PC-9 (cell line): ENCODE data around the gene ASTN2. TPM values are rescaled to one million over a fixed set of nuclear protein-coding genes. Genes with fewer than 3 reads are reported as not detected.

Source experiments
- BruUV-seq: library from RNA; stranded (reverse); fragments of 400-500 nt; replicated peaks from 2 replicates; lab custom pipeline; 2021; lab: Mats Ljungman, UMichigan
- CTCF ChIA-PET: fragments of 300-600 bp; sonication (Branson Sonifier 250); formaldehyde crosslinking; loops from one replicate; lab custom pipeline; 2022; ENCODE audit warnings: antibody characterized with exemption; lab: Charles Lee
- POLR2A ChIA-PET: fragments of 300-600 bp; sonication (Branson Sonifier 250); formaldehyde crosslinking; loops from one replicate; lab custom pipeline; 2022; ENCODE audit warnings: antibody characterized with exemption; ENCODE audit not compliant: unreplicated experiment; lab: Charles Lee
- DNase-seq, 2 experiments: peaks; one replicate each; pipeline versions ENCODE4 v3.0.0 to v3.0.0-alpha.2; 2015 to 2022; ENCODE audit warnings: mixed read lengths in 1 of 2
- H2AFZ ChIP-seq: fragments of 200-600 bp; sonication (generic); 2 replicates; pipeline ENCODE4 v1.8.1; 2017; ENCODE audit warnings: antibody characterized with exemption
- H3F3A ChIP-seq: fragments of 200-600 bp; sonication (generic); 2 replicates; pipeline ENCODE4 v1.8.1; 2017; ENCODE audit warnings: antibody characterized with exemption, mild to moderate bottlenecking, low read depth; ENCODE audit not compliant: insufficient read depth
- H3K27ac ChIP-seq: fragments of 200-600 bp; sonication (generic); 2 replicates; pipeline ENCODE4 v1.6.1; 2016; ENCODE audit warnings: mixed run types
- H3K27me3 ChIP-seq: fragments of 200-600 bp; sonication (generic); 2 replicates; pipeline ENCODE4 v1.6.1; 2016; ENCODE audit warnings: low read depth, mixed run types; ENCODE audit not compliant: insufficient read depth
- H3K36me3 ChIP-seq: fragments of 200-600 bp; sonication (generic); 2 replicates; pipeline ENCODE4 v1.6.1; 2016; ENCODE audit warnings: low read depth, mixed run types
- H3K4me1 ChIP-seq: fragments of 200-600 bp; sonication (generic); replicated peaks from 2 replicates; pipeline ENCODE4 v1.6.1; 2016; ENCODE audit warnings: mixed run types; ENCODE audit not compliant: insufficient read depth
- H3K4me2 ChIP-seq: fragments of 200-600 bp; sonication (generic); 2 replicates; pipeline ENCODE4 v1.6.1; 2017; ENCODE audit warnings: mixed run types
- H3K4me3 ChIP-seq: fragments of 200-600 bp; sonication (generic); 2 replicates; pipeline ENCODE4 v1.6.1; 2016; ENCODE audit warnings: mixed run types
- H3K79me2 ChIP-seq: fragments of 200-600 bp; sonication (generic); 2 replicates; pipeline ENCODE4 v1.6.1; 2017; ENCODE audit warnings: low read depth, mixed run types
- H3K9me2 ChIP-seq: fragments of 200-600 bp; sonication (generic); 2 replicates; pipeline ENCODE4 v1.8.1; 2017; ENCODE audit warnings: mild to moderate bottlenecking; ENCODE audit not compliant: insufficient read depth
- H3K9me3 ChIP-seq: fragments of 200-600 bp; sonication (generic); 2 replicates; pipeline ENCODE4 v1.8.1; 2016; ENCODE audit warnings: low read depth; ENCODE audit not compliant: insufficient read depth
- H4K20me1 ChIP-seq: fragments of 200-600 bp; sonication (generic); 2 replicates; pipeline ENCODE4 v1.8.1; 2017; ENCODE audit not compliant: insufficient read depth
- EZH2 ChIP-seq: fragments of 200-600 bp; sonication (generic); IDR thresholded peaks from 2 replicates; pipeline ENCODE4 v1.8.0; 2017; ENCODE audit warnings: antibody characterized with exemption, low read depth
- intact Hi-C: fragments of 100-400 bp; cut with micrococcal nuclease; formaldehyde crosslinking; loops from one replicate; pipeline ENCODE4 v1.10.0; 2022; ENCODE audit not compliant: unreplicated experiment
- total RNA-seq: library from RNA; stranded (reverse); gene quantifications from 2 replicates; pipeline ENCODE4 v1.2.3, GENCODE V29; 2021
- TF ChIP-seq, protein P1 (sequence below): fragments of 200-600 bp; sonication (generic); conservative IDR thresholded peaks from 2 replicates; pipeline ENCODE4 v1.6.1; 2017; ENCODE audit warnings: mixed run types, antibody characterized with exemption, mild to moderate bottlenecking, moderate library complexity

ASTN2 gene
- total RNA-seq, 1 experiment from 2014 or later = 6.2 TPM

DNA sequence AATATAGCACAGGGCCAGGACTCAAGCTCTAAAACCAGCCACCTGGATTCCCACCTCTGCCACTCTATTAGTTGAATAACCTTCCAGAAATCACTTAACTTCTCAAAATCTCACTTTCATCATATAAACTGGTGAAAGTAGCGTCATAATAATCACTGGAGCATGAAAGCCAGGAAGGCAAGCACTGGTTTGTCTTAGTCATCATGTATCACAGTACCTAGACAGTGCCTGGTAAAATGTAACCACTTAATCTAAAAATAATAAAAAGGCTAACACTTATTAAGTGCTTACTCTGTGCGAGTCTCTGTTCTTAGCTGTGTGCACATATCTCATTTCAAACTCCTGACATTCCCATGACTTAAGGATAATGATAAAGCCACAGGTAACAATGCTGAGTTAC is 109.4 kb downstream of the ASTN2 start:
- ChIA-PET POLR2A (no interaction called here), CTCF (no interaction called here)
- H3K36me3 ChIP-seq = no peaks in the 10 kb centered on the region
- H3K4me3 ChIP-seq = no peak overlapping the region
- no peaks in the 10 kb centered on the region for H4K20me1 ChIP-seq
- H3K9me3 ChIP-seq = no peaks in the 10 kb centered on the region
- H3F3A ChIP-seq = no peaks in the 10 kb centered on the region
- H3K9me2 ChIP-seq = no peaks in the 10 kb centered on the region
- TF ChIP-seq, protein P1, sequence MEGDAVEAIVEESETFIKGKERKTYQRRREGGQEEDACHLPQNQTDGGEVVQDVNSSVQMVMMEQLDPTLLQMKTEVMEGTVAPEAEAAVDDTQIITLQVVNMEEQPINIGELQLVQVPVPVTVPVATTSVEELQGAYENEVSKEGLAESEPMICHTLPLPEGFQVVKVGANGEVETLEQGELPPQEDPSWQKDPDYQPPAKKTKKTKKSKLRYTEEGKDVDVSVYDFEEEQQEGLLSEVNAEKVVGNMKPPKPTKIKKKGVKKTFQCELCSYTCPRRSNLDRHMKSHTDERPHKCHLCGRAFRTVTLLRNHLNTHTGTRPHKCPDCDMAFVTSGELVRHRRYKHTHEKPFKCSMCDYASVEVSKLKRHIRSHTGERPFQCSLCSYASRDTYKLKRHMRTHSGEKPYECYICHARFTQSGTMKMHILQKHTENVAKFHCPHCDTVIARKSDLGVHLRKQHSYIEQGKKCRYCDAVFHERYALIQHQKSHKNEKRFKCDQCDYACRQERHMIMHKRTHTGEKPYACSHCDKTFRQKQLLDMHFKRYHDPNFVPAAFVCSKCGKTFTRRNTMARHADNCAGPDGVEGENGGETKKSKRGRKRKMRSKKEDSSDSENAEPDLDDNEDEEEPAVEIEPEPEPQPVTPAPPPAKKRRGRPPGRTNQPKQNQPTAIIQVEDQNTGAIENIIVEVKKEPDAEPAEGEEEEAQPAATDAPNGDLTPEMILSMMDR = no peak
- TF ChIP-seq EZH2 = no peak
- H3K27me3 ChIP-seq = peaks cover 3% of the 10 kb centered on the region; the same call in 1 of the 2 replicates
- no peak overlapping the region for H3K4me2 ChIP-seq
- BruUV-seq = no TSS peak
- no peak for DNase-seq
- H2AFZ ChIP-seq = no peak overlapping the region
- no peaks in the 10 kb centered on the region for H3K79me2 ChIP-seq
- intact Hi-C loops = no loop called here
- no peak overlapping the region for H3K27ac ChIP-seq
- H3K4me1 ChIP-seq = no peaks in the 10 kb centered on the region

DNA sequence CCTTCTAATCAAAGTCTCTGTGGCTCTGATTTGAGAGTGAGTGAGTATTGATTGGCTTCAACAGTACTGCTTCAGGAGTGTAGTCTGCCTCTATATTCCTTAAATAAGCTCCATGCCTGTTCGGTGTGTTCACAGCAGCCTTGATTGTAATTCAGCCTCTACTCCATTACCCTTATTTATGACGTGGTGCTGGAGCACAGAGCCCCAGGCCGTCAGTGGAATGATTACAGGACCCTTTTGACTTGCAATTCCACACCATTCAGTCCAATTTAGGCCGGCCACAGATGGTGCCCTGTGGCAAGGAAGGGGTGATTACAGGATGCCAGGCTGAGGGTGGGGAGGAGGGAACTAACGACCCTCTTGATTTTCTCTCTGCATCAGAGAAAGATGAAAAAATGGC is 110.3 kb downstream of the ASTN2 start:
- no peaks in the 10 kb centered on the region for H3K9me3 ChIP-seq

DNA sequence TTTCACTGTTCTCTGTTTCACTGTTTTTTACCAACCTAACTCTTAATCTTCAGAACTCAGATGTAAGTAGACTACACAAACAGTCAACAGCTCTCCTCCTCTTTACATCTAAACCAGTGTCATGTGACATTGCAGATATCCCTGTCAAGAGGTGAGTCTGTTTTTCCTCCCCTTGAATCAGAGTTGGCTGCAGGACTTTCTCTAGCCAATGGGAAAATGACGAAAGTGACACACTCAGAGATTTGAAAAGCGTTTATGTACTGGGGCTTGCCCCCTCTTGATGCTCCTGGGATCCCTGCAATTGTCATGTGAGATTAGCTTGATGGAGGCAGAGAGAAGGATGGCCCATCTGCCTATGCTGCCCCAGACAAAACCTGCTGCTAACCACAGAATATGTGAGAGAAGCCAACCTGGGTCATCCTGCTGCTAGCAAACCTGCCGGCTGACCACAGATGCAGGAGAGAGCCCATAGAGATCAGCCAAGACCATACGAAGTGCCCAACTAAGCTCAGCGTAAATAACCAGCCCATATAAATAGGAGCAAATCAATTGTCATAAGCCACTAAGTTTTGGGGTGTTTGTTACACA is 111.1 kb downstream of the ASTN2 start:
- Histone ChIP-seq H3F3A (no peaks in the 10 kb centered on the region), H3K4me1 (no peaks in the 10 kb centered on the region), H2AFZ (no peak overlapping the region), H3K79me2 (no peaks in the 10 kb centered on the region), H3K4me2 (no peak overlapping the region), H3K27me3 (peaks cover 3% of the 10 kb centered on the region; the same call in 1 of the 2 replicates), H3K9me3 (no peaks in the 10 kb centered on the region), H3K9me2 (no peaks in the 10 kb centered on the region), H4K20me1 (no peaks in the 10 kb centered on the region), H3K27ac (no peak overlapping the region), H3K36me3 (no peaks in the 10 kb centered on the region), H3K4me3 (no peak overlapping the region)
- BruUV-seq = no TSS peak
- ChIA-PET POLR2A (no interaction called here), CTCF (no interaction called here)
- no peak for TF ChIP-seq EZH2
- TF ChIP-seq, protein P1 = no peak
- no peak for DNase-seq
- intact Hi-C loops = no loop called here

More for the DNA sequence above, 110.3 kb downstream of the ASTN2 start:
- no peaks in the 10 kb centered on the region for H4K20me1 ChIP-seq
- H3K36me3 ChIP-seq = no peaks in the 10 kb centered on the region
- no peak overlapping the region for H3K4me3 ChIP-seq
- H3K79me2 ChIP-seq = no peaks in the 10 kb centered on the region
- H3K27me3 ChIP-seq = peaks cover 3% of the 10 kb centered on the region; the same call in 1 of the 2 replicates
- intact Hi-C loops = no loop called here
- BruUV-seq = no TSS peak
- H3K4me2 ChIP-seq = no peak overlapping the region
- H3F3A ChIP-seq = no peaks in the 10 kb centered on the region
- no peaks in the 10 kb centered on the region for H3K9me2 ChIP-seq
- CTCF ChIA-PET = no interaction called here
- no peak overlapping the region for H2AFZ ChIP-seq
- H3K4me1 ChIP-seq = no peaks in the 10 kb centered on the region
- no peak for DNase-seq
- H3K27ac ChIP-seq = no peak overlapping the region
- POLR2A ChIA-PET = no interaction called here
- no peak for TF ChIP-seq EZH2
- TF ChIP-seq, protein P1 = no peak
